Uterus (tissue), 2 donors: ENCODE measurements around the gene PLA2G4B.

ENCODE experiments used
- POLR2A ChIP-seq, 2 donors: fragments of 450-650 bp; IDR thresholded peaks; one replicate each; pipeline ENCODE4 v1.6.1; 2016; ENCODE audit warnings: antibody characterized with exemption in 2 of 2, mild to moderate bottlenecking in 1 of 2, moderate library complexity in 1 of 2
- TF ChIP-seq, protein P1 (sequence below), 4 experiments: fragments of 200-600 bp in 2 of 4; fragments of 450-650 bp in 2 of 4; sonication (generic) in 2 of 4; IDR thresholded peaks; one replicate each; pipeline ENCODE4 v1.5.1; 2016 to 2019; ENCODE audit warnings: antibody characterized with exemption in 4 of 4, mild to moderate bottlenecking in 2 of 4, moderate library complexity in 1 of 4

- TF ChIP-seq, protein P1, sequence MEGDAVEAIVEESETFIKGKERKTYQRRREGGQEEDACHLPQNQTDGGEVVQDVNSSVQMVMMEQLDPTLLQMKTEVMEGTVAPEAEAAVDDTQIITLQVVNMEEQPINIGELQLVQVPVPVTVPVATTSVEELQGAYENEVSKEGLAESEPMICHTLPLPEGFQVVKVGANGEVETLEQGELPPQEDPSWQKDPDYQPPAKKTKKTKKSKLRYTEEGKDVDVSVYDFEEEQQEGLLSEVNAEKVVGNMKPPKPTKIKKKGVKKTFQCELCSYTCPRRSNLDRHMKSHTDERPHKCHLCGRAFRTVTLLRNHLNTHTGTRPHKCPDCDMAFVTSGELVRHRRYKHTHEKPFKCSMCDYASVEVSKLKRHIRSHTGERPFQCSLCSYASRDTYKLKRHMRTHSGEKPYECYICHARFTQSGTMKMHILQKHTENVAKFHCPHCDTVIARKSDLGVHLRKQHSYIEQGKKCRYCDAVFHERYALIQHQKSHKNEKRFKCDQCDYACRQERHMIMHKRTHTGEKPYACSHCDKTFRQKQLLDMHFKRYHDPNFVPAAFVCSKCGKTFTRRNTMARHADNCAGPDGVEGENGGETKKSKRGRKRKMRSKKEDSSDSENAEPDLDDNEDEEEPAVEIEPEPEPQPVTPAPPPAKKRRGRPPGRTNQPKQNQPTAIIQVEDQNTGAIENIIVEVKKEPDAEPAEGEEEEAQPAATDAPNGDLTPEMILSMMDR (IDR thresholded peaks at IDR 0.05) = no peak
- TF ChIP-seq POLR2A (IDR thresholded peaks at IDR 0.05) = no peak
Observed at GRCh38 chr15:41792000-41792637, 46.5 kb upstream of the PLA2G4B start.
